Activated CD8-positive, alpha-beta memory T cell treated with anti-CD3 and anti-CD28 coated beads, Interleukin-2, amount 50 U/mL, for 1 hour (primary cell): ENCODE measurements around the gene ALG3.
"Not testable (repeated sequence)": the region's sequence is repeated elsewhere in the genome, so short reads cannot be mapped to it uniquely, and the experiment has no call there.

Experiments used
- DNase-seq: peaks from one replicate; pipeline ENCODE4 v3.0.0-alpha.2; 2020; ENCODE audit errors: extremely low read depth

The ALG3 gene

DNA sequence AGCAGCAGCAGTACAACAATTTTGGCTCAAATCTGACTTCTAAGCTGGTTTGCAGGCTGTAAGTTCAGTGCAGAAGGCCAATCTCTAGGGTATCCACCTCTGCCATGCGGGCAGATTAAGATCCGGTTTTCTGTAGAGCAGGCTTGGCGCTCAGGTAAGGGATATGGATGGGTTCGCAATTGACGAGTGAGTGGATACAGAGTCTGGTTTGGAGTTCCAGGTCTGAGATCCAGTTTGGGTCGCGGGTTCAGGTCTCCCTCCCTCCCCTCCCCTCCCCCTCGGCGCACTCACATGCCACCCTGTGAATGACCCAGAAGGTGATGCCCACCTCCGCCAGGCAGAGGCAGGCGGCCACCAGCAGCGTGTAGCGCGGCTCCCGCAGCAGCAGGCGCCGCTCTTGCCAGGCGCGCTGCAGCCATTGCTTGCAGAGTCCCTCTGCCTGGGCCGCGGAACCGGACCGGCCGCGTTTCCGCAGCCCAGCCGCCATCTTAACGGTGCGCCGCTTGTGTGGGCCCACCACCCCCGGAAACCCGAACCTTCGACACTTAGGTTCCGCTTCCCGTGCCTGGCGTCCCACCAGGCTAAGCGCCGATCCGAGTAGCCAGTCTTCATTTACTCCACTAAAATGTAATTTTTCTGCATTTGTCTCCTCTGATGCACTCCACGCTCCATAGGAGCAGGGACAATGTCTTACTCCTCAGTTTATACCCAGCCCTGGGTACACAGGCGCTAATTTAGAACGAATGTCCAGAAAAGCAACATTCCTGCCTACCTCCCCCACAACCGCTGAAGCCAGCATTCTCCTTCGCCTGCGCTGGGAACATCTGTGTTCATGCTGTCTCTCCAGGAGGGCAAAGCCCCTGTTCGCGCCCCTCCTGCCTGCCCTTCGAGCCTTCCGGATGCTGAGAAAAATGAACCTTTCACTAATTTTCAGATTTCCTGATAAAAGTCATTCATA lies at the start of gene ALG3:
Gene ALG3, minus strand, starts transcription at position 509 of the 958 bp plus-strand sequence. Its CDS starts 22 bp downstream, at position 487.
- peak; percentile 50 for DNase-seq

DNA sequence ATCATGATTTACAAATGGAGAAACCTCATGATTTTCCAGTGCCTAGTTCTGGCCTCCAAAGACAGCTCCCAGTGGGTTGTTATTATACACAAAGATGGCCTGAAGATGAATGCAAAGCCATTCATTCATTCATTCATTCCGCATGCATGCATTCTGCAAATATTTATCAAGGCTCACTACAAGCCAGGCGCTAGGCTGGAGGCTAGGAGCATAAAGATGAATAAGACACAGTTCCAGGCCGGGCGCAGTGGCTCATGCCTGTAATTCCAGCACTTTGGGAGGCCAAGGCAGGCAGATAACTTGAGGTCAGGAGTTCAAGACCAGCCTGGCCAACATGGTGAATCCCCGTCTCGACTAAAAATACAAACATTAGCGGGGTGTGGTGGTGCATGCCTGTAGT lies 47.9 kb upstream of the ALG3 start:
- no peak for DNase-seq

DNA sequence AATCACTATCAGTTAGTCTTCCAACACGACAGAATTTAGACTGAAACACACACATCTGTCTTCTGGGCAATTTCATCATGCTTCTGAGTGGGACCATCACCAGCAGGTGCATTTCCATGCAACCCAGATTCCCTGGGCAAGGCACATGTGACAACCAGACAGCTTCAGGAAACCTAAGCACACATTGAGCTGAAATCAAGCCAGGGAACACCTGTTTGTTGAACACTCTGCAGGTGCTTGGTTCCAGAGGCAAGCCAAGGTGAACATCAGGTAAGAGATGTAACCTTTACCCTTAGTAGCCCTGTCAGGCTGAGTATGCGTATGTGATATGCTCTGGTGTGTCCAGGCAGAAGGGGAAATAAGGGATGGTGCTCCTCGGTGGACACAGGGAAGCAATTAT lies 47.0 kb upstream of the ALG3 start:
- no peak for DNase-seq

DNA sequence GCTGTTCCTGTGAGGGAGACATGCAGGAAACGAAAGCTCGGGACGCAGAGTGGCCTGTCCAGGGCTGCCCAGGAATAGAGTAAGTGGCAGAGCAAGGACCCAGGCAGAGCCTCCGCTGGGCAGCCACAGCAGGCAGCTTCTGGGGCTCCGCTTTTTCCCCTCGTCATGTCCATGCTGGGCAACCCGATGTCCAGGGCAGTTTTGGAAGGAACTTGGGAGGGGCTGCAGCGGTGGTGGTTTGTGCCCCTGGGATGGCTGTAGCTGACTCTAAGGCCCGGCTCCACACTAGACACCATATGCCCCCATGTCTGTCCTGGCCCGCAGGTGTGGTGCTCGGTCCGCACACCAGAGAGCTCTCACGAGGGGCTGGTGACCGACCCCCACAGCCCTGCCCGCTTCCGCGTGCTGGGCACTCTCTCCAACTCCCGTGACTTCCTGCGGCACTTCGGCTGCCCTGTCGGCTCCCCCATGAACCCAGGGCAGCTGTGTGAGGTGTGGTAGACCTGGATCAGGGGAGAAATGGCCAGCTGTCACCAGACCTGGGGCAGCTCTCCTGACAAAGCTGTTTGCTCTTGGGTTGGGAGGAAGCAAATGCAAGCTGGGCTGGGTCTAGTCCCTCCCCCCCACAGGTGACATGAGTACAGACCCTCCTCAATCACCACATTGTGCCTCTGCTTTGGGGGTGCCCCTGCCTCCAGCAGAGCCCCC lies 43.1 kb upstream of the ALG3 start:
- no peak for DNase-seq

DNA sequence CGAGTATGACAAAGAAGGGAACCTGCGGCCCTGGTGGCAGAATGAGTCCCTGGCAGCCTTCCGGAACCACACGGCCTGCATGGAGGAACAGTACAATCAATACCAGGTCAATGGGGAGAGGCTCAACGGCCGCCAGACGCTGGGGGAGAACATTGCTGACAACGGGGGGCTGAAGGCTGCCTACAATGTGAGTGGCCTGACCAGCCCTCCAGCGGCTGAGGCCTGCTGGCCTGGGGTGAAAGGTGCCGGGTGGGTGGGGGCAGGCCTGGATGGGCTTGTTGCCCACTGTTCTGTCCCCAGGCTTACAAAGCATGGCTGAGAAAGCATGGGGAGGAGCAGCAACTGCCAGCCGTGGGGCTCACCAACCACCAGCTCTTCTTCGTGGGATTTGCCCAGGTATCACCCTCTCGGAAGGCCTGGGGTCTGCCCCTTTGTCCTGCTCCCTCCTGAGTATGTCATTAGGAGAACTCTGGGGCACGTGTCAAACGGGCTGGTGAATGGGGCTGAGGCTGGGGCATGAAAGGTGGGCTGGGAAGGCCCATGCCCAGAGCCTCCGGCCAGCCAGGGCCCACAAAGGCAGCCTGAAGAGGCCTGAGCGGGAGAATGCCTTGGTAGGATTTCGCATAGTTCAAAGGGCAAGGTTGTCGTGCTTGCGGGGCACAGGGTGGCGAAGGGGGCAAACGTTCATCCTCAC lies 42.4 kb upstream of the ALG3 start:
- no peak for DNase-seq

DNA sequence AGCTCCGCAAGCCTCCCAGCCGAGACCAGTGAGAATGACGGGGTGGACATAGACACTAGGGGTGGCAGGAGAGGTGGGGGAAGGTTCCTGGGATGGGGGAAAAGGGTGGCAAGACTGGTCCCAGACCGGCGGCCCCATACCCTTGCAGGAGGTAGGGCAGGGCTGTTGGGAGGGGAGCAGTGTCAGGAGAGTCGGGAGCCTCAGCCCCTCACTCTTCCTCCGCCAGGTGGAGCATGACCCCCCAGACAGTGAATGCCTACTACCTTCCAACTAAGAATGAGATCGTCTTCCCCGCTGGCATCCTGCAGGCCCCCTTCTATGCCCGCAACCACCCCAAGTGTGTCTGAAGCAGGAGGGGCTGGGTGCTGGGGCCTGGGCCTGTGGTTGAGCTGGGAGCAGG lies 41.6 kb upstream of the ALG3 start:
- DNase-seq = no peak

DNA sequence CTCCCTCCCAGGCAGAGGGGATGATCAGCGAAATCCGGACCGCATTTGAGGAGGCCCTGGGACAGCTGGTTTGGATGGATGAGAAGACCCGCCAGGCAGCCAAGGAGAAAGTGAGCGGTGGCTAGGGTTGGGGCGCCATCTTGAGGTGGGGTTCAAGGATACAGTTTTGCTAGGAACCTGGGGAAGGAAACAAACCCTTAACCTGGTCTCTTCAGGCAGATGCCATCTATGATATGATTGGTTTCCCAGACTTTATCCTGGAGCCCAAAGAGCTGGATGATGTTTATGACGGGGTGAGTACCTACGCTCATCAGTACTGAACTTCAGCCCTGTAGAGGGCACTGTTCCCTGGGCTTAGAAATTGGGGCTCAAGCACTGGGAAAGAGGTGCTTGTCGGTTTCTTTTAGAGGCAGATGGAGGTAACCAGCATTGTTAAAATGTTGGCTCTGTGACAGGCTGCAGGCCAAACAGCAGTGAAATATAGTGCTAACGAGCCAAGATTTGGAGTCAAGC lies 40.7 kb upstream of the ALG3 start:
- peak; percentile 14 for DNase-seq

DNA sequence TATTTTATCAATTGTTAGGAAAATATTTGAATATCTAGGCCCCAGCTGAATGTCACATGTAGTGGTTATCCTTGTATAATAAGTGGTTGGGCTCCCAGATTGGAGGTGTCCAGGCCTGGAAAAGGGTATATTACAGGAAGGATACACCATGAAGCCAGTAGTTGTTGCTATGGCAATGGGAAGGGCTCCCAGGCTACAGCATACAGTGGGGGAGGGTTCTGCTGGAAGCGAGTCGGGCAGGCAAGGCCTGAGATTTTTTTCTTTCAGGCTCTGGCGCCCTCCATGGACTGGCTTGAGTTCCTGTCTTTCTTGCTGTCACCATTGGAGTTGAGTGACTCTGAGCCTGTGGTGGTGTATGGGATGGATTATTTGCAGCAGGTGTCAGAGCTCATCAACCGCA lies 35.9 kb upstream of the ALG3 start:
- DNase-seq = no peak

DNA sequence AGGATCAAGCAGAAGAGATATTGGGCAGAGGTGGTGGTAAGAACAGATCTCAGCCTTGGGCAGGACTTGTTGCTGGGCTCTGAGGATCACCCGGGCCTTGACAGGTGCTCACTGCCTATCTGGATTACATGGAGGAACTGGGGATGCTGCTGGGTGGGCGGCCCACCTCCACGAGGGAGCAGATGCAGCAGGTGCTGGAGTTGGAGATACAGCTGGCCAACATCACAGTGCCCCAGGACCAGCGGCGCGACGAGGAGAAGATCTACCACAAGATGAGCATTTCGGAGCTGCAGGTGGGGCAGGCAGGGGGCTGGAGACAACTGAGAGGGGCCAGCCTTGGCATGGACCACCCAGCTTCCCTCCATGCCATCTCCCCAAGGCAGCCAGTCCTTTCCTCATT lies 34.9 kb upstream of the ALG3 start:
- DNase-seq = no peak

DNA sequence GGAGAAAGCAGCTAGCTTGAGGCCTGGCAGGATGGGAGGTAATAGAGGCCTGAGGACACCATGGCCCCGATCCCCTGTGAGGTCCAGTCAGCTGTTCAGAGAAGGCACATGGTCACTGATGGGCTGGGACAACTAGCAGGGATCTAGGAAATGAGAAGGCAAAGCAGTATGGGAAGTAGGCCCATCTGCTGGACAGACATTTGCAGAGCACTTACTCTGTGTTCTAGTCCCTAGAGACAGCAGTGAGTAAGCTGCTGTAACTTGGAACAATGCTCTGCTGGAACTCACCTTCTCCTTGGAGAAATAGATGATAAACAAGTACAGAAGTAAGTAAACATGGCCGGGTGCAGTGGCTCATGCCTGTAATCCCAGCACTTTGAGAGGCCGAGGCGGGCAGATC lies 34.2 kb upstream of the ALG3 start:
- no peak for DNase-seq

DNA sequence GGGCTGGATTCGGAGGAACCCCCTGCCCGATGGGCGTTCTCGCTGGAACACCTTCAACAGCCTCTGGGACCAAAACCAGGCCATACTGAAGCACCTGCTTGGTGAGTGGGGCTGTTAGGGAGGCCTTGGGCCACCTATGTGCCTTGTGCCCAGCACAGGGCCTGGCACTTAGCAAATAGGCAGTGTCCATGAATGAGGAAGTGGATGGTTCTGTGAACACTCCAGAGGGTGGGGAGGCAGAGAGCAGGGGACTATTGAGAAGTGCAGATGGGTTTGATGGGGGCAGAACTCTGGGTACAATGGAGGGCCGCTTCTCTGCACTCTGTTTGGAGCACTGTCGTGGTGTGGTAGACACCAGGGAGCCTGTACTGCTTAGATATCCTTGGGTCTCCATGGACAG lies 28.6 kb upstream of the ALG3 start:
- no peak for DNase-seq

DNA sequence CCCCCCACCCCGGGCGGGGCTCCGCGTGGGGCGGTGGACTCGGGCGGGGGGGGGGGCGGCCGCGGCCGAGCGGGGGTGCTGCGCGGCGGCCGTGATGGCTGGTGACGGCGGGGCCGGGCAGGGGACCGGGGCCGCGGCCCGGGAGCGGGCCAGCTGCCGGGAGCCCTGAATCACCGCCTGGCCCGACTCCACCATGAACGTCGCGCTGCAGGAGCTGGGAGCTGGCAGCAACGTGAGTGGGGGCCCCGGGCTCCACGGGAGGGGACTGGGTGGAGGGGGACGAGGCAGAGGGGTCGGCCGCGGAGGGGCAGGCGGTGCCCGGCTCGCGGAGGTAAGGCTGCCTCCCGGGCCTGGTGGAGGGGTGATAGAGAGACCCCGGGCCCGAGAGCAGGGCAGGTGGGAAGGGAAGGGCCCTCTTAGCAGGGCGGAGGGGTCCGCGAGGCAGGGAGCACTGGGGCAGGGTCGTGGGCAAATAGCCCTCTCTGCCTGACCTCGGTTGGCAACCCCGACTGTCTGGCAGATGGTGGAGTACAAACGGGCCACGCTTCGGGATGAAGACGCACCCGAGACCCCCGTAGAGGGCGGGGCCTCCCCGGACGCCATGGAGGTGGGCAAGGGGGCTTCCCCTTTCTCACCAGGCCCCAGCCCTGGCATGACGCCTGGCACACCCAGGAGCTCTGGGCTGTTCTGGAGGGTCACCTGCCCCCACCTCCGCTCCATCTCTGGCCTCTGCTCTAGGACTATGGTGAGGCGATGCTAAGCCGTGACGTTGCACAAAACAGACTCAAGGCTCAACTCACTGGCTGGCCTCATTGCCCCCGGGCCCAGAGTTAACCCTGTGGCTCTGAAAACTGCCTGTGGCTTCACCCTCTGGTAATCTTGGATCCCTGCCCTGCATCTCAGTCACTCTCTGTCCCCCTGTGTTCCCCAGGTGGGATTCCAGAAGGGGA lies 27.5 kb upstream of the ALG3 start, which contains the start of gene ECE2:
Gene ECE2, plus strand, starts transcription at position 62 of the 950 bp plus-strand sequence. Its CDS starts 132 bp downstream, at position 194.
- DNase-seq = no peak

DNA sequence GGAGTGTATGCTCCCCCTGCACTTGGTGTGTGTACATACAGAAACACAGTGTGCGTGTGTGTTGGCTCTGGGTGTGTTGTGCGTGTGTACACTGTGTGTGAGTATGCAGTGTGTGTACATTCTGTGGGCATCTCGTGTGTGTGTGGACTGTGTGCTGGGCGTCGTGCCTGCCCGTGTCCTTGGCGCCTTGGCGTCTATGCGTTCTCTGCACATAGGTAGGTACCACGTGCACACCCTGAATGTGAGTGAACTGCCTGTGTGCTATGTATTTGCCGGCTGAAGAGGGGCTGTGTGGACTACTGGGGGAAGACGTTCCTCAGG lies 26.6 kb upstream of the ALG3 start:
- DNase-seq = no peak

DNA sequence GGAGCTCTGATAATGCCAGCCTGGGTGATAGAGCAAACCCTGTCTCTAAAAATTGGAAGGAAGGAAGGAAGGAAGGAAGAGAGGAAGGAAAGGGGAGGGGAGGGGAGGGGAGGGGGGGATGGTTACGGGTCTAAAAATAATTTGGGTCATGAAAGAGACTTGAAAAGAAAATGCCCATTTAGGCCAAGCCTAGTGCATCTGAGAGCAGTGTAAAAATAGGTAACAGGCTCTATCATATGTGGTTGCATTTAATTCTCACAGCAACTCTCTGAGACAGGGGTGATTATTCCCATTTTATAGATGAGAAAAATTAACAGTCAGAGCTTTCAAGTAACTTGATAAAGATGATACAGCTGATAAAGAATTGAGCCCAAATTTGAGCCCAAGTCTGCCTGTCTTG lies 23.5 kb upstream of the ALG3 start:
- DNase-seq = no peak

DNA sequence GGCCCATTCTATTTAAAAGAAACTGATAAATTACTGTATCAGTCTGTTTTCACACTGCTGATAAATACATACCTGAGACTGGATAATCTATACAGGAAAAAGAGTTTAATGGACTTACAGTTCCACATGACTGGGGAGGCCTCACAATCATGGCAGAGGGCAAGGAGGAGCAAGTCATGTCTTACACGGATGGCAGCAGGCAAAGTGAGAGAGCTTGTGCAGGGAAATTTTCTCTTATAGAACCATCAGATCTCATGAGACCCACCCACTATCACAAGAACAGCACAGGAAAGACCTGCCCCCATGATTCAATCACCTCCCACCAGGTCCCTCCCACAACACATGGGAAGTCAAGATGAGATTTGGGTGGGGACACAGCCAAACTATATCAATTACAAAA lies 18.5 kb upstream of the ALG3 start:
- DNase-seq = not testable (repeated sequence)

DNA sequence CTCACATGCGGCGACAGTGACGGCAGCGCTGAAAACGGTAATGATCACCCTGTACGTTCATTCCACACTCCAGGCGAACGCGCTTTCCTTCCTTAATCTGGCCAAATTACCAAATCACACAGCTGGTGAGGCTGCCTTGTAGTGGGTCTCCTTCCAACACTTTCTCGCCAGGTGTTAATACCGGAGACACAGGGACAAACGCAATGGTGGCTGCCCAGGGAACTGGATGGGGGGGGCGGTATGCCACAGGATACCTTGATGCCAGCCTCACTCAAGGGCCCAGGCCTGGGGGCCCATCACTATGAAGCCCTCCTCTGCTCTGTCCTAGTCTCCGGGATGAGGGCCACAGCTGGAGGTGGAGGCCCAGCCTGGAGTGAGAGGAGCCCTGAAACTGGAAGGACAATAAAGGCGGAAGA lies 14.0 kb upstream of the ALG3 start:
- no peak for DNase-seq

DNA sequence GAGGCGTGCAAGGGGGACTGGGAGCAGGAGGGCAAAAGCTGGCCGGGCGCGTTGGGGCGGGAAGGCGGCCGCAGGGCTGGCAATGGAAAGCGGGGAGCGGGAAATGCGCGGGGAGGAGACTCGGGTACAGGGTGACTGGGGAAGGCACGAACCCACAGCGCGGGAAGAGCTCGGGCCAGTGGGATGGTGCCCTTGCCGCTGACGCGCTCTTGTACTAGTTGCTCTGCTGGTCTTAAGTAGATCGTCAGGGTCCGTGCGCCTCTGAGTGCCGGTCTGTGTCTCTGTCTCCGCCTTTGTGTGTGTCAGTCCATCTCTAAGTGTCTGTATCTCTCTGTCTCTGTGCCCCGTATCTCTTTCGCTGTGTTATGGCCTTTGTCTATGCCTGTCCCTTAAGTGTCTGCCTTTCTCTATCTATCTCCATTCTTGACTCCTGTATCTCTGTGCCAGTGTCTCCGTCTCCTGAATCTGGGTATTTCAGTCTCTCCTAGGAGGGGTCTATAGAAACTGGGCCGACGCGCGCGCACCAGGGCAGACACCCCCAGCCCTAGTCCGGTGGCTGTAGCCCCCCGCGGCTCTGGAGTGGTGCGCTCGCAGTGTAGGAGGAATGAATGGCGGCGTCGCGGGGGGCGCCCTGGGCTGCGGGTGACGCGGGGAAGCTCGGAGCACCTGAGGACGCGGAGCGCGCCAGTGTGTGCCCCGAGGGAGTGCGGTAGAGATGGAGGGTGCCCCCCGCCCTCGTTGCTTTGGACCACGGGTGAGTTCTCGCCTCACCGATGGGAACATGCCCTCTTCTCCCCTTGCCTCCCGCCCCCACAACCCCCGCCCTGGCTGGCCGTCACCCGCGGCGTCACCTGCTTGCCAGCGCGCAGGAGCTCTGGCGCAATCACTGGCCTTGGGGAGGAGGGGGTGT lies 13.3 kb upstream of the ALG3 start:
- no peak for DNase-seq

DNA sequence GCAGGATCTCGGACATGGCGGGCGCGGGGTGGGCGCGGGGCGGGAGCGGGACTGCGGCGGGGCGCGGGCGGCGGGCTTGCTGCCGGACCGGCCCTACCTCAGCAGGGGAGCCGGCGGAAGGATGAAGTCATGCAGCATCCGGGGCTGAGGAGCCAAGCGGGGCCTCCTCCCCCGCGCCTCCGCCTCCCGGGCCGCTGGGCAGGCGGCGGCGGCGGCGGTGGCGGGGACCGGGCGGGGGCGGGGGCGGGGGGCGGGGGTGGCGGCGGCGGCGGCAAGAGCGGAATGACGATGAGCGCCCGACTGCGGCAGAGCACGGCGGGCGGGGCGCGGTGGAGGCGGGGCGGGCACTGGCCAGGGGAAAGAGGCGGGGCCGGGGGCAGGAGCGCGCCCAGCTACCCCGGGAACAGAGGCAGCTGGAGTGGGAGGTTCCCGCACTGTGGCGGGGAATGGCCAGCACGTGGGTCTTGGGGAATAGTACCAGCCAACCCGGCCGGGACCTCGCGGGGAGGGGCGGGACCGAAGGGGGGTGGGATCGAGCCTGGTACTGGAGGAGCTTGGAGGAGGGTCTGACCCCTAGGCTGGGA lies 12.6 kb upstream of the ALG3 start, which contains the start of gene CAMK2N2:
Gene CAMK2N2, minus strand, starts transcription at position 284 of the 584 bp plus-strand sequence. Its CDS starts 268 bp downstream, at position 16.
- DNase-seq = no peak

DNA sequence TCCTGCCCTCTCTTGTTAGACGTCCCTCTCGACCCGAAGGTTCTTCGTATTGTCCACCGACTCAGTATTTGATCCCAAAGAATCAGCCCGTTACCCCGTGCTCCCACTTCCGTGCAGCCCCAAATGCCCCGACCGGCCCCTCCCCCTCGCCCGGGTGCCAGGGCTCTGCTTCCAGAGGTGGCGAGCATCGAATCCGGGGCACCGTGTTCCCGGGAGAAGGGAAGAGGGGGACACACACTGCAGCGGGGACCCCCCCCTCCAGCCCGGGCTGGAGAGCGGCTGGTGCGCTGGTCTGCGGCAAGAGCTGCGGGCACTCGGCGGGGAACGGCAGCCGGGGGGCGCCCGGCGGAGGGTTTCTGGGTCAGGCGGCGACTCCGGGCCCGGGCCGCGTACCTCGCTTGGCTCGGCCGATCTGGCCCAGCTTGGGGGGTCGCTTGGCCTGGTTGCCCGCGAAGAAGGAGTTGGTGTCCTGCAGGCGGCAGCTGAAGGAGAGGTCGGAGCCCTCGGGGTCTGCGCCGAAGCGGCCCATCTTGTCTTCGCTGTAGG lies 12.0 kb upstream of the ALG3 start:
- no peak for DNase-seq
